Ramos (cell line): ENCODE measurements around the gene NFIX.

Experiments
- in situ Hi-C: fragments of 300-500 bp; cut with MboI; formaldehyde crosslinking; loops from one replicate; pipeline ENCODE4 v1.14.3; 2022; ENCODE audit warnings: low sequenced_read_pairs; ENCODE audit not compliant: unreplicated experiment

The NFIX gene

DNA sequence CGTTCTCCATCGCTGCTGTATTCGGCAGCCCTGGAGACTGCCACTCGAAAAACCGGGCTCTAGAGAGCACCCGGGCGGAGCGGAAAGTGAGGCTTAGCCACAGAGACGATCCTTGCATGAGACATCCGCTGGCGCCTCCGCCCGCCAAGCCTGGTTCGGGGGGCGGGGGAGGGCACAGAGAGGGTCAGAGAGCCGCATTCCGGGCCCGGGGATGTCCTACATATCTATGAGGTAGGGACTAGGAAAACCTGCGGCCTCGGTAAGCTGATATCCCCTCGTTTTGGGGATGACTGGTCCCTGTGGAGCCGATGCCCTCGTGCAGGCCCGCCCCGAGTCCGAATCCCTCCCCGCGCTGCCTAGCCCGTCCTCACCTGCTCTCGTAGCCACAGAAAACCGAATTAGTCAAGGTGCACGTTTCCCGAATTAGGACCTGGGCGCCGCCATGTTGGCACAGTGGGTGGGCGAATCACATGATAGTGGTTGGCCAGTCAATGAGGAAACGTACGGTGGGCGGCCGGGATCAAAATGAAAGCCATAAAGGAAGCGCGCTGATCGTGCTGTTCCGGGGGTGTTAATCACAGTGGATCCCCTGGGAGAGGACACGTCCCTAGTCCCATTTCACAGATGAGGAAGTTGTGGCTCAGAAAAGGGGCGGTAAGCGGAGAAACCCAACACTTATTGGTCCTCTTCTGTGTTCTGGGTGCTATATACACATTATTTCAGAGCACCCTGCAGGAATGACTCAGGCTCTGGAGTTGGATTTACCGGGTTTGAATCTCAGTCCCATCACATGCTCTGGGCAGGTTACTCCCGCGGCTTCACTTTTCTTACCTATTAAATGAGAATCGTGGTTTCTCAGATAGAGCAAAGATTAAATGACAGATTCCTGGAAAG is 121.3 kb downstream of the NFIX start, which contains the start of gene TRMT1:
Gene TRMT1, minus strand, starts transcription at position 459 of the 894 bp plus-strand sequence. Its CDS starts 341 bp downstream, at position 118.
- in situ Hi-C loops, result no loop called here

GRCh38 chr19:13117176-13117771 is 122.0 kb downstream of the NFIX start:
- in situ Hi-C loops, result no loop called here

- in situ Hi-C loops, result no loop called here
Measured at GRCh38 chr19:13117772-13118423, 122.6 kb downstream of the NFIX start, which contains the start of gene NACC1. NACC1 (plus strand) TSS chr19:13118264; CDS start chr19:13135208, 16,944 bp downstream.

DNA sequence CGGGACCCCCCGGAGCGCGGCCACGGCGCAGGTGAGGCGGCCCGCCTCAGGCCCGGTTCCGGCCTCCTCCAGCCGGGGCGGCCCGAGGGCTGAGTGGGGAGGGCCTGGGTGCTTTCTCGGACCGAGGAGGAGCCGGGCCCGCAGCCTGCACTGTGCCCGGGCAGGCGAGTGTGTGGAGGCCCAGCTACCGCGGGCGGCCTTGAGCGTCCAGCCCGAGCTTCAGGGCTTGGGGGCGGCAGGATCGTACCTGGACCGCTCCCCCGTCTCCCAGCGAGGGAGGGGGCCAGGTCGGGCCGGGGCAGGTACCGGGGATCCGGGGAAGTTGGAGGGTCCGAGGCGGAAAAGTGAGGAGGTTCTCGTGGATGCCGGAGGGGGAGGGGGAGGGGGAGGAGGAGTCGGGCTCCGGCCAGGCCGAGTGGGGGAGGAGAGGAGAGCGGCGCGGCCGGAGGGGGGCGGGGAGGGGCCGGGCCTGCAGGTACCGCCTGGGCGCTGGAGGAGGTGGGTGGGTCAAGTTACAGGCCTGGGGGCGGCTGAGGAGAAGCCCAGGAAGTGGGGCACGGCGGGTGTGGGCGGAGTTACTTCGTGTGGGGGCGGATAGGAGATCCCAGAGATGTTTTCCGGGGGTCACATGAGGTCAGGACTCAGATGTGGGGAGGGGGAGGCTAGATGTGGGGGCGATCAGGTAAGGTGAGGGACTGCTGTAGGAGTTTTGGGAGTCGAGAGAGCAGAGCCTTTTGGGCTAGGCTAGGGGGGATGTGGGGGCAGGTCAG is 123.3 kb downstream of the NFIX start:
- in situ Hi-C loops, result no loop called here

- in situ Hi-C loops, result no loop called here
Measured at GRCh38 chr19:13119627-13120026, 124.4 kb downstream of the NFIX start.

- in situ Hi-C loops, result no loop called here
Measured at GRCh38 chr19:13120031-13120430, 124.8 kb downstream of the NFIX start.

DNA sequence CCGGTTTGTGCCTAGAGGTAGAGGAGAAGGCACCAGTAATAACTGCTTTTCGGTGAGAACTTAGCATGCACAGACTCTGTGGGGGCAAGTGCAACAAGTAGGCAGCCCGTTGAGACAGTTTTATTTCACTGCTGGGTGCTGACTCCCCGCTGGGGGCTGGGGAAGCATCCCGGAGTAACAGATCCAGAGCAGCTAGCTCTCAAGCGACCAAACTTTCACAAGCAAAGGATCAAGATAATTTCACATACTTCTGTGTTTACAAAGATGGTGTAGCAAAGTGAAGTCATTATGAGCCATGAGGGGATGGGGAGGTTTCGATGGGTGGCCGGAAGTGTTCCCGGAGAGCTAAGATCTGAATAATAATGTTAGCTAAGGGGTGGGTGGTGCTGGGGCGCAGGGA is 125.5 kb downstream of the NFIX start:
- in situ Hi-C loops, result no loop called here

- in situ Hi-C loops, result no loop called here
Measured at GRCh38 chr19:13121551-13122274, 126.4 kb downstream of the NFIX start.

GRCh38 chr19:13122275-13122878 is 127.1 kb downstream of the NFIX start:
- in situ Hi-C loops, result no loop called here

DNA sequence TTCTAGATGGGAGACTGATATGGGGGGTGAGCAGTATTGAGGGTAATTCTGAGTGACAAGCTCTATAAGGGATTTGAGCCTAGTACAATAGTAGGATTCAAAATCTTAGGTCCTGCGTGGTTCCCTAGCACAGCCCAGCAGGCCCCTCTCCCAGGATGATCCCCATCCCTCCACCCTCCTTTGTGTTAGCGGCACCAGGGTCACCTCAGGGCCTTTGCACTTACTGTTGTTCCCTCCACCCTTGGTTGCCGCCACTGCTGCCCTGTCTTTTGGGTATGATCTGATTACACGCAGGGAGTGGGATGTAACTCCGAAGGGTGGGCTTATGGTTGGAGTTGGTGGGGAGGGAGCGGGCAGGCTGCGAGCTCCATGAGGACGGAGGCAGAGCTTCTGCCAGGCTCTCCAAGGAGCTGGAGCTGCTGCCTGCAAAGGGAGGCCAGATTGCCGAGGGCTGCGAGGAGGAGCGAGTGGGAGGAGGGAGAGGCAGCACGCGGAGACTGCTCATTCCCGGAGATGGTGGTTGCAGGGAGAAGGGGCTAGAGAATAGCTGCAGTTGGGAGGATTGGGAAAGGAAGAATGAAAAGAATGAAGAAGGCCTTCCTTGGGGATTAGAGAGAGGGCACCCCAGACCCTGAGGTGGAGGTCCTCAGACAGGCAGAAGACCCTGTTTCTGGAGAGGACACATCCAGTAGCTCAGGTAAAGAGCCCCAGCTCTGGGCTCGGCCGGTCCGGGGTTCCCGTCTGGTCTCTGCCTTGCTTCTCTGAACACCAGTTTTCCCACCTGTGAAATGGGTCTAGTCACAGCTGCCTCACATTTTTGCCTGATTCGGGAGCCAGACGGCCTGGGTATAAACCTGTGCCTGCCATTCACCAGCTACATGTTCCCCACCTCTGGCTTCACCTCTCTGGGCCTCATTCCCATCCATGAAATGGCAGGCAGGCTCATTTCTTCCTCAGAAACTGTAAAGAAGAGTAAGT is 128.0 kb downstream of the NFIX start:
- in situ Hi-C loops, result no loop called here

- in situ Hi-C loops, result no loop called here
Measured at GRCh38 chr19:13127051-13127450, 131.8 kb downstream of the NFIX start.

DNA sequence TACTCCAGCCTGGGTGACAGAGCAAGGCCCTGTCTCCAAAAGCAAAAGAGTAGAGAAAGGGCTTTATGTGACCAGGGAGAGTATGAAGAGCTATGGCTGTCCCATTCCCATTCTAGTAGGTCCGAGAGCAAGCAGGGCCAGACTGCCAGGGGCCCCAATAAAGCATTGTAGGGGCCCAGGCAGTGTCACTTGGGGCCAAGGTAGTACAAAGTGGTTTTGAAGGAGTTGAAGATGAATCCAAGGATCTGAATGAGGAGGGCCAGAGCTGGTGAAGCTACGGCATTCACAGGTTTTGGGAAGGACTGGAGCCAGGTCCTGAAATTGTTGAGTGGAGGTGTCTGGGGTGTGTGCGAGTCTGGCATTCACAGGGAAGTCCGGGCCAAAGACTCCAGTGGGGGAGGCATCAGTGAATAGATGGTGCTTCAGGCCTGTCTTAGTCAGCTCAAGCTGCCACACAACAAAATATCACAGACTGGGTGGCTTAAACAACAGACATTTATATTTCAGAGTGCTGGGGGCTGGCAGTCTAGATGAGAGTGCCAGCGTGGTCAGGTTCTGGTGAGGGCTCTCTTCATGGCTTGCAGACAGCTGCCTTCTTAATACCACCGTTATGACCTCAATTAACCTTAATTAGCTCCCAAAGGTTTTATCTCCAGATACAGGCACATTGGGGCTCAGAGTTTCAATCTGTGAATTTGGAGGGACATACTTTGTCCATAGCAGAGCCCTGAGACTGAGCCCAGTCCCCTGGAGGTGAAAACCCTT is 132.7 kb downstream of the NFIX start:
- in situ Hi-C loops, result no loop called here

GRCh38 chr19:13128583-13128982 is 133.3 kb downstream of the NFIX start:
- in situ Hi-C loops, result no loop called here

DNA sequence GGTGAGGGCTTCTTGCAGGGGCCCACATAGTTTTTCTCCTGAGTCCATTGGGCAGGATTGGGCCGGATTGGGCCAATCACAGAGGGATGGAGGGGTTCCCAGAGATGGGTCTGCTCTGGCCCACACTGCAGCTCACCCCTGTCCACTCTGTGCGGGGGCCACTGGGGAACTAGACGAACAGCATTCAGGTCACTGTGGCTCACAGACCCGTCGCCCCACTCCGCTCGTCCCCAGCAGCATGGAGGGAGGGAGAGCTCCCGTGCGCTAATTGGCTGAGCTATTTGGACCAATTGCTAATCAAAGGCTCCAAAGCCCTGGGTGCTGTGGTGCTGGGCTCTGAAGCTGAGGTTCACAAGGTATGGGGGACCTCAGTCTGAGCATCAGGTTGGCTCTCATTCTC is 134.1 kb downstream of the NFIX start:
- in situ Hi-C loops, result no loop called here

- in situ Hi-C loops, result no loop called here
Measured at GRCh38 chr19:13130886-13131490, 135.7 kb downstream of the NFIX start.

GRCh38 chr19:13132471-13133180 is 137.4 kb downstream of the NFIX start:
- in situ Hi-C loops, result no loop called here
